Mammary epithelial cell (primary cell): Measurements from ENCODE around the gene TST.

Source experiments
- EZH2 ChIP-seq: IDR thresholded peaks from 2 replicates; pipeline ENCODE4 v1.6.1; 2012; ENCODE audit warnings: low read length, inconsistent platforms, borderline replicate concordance
- TF ChIP-seq, protein P1 (sequence below), 2 donors: IDR thresholded peaks in 1 of 2; conservative IDR thresholded peaks in 1 of 2; 2 replicates each; pipeline ENCODE4 v1.5.1; 2011 to 2012; ENCODE audit warnings: inconsistent platforms in 2 of 2, low read length in 2 of 2, mild to moderate bottlenecking in 2 of 2, control low read depth in 1 of 2, low read depth in 1 of 2; ENCODE audit not compliant: insufficient read depth in 1 of 2; ENCODE audit errors: extremely low read depth in 1 of 2

GRCh38 chr22:37011472-37011871, 7.8 kb downstream of the TST start:
- TF ChIP-seq, protein P1, sequence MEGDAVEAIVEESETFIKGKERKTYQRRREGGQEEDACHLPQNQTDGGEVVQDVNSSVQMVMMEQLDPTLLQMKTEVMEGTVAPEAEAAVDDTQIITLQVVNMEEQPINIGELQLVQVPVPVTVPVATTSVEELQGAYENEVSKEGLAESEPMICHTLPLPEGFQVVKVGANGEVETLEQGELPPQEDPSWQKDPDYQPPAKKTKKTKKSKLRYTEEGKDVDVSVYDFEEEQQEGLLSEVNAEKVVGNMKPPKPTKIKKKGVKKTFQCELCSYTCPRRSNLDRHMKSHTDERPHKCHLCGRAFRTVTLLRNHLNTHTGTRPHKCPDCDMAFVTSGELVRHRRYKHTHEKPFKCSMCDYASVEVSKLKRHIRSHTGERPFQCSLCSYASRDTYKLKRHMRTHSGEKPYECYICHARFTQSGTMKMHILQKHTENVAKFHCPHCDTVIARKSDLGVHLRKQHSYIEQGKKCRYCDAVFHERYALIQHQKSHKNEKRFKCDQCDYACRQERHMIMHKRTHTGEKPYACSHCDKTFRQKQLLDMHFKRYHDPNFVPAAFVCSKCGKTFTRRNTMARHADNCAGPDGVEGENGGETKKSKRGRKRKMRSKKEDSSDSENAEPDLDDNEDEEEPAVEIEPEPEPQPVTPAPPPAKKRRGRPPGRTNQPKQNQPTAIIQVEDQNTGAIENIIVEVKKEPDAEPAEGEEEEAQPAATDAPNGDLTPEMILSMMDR (conservative IDR thresholded peaks at IDR 0.05 in 1 of 2, IDR thresholded peaks at IDR 0.05 in 1 of 2; ENCODE audit: extremely low read depth in 1 of 2, insufficient read depth in 1 of 2, low read depth in 1 of 2, low read length in 2 of 2): no peak
- no peak for TF ChIP-seq EZH2
